HG03135 (cell line): ENCODE measurements around the gene SMAD1.
"Not testable (repeated sequence)": the region's sequence is repeated elsewhere in the genome, so short reads cannot be mapped to it uniquely, and the experiment has no call there.

Experiments used
- ATAC-seq: cut with Tn5 transposase; IDR thresholded peaks from one replicate; pipeline ENCODE4 v1.9.1; 2021; ENCODE audit warnings: mild to moderate bottlenecking, moderate library complexity; ENCODE audit not compliant: unreplicated experiment

The SMAD1 gene

DNA sequence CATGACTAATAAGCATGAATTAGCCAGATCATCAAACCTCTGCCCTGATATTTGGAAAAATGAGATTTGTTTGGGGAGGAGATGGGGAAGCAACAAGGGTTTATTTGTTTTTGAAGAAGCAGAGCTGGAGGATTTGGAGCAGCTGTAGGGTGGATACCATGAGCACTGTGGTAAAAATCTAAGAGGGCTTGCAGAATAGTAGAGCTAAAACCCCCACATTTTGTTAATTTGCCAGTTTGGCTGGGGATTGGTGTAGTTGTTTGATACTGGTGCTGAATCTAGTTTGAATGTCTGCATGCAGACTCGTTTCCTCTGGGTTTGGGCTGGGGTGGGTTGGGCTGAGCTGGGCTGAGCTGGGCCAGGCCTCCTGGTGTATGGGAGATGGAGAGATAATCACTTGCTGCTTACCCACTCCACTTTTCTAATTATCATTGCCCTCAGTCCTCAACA lies 43.7 kb downstream of the SMAD1 start:
- no peak for ATAC-seq

DNA sequence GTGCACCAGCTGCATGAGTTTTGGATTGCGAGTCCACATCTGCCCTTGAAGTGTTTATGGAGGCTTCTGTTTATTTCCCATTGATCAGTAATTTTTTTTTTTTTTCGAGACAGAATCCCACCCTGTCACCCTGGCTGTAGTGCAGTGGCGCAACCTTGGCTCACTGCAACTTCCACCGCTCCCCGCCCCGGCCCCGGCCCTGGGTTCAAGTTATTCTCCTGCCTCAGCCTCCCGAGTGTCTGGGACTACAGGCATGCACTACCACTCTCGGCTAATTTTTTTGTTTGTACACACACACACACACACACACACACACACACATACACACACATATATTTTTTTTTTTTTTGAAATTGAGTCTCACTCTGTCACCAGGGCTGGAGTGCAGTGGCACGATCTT lies 46.1 kb downstream of the SMAD1 start:
- no peak for ATAC-seq

DNA sequence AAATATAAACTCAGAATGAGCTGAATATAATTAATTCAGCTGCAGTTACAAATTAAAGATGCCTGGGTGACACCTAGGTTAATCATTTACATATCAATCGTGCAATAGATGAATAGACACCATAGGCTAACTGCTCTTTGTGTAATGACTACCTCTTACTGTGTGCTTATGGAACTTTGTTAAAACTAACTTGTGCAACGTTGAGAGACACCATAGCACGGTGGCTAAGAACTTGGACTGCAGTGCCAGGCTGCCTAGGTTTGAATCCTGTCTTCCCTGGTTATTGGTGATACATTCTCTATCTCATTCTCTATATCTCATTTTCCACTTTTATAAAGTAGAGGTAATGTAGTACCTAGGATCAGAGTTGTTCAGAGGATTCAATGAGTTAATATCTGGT lies 46.9 kb downstream of the SMAD1 start:
- ATAC-seq: no peak

DNA sequence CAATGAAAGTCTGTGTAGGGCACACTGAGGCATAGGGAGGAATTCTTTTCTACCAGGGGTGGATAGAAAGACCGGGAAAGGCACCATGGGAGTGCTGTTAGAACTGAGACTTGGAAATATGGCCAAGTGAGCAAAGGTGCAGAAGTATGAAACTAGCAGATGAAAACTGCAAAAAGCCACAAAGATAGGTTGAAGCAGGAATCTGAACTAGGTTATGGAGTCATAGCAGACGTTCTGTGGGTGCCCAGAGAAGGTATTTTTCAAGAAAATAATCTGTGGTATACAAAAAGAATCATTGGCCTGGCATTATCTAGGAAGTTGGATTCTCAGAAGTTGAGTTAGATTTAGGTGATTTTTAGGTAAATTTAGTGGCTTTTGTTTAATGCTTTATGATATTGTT lies 48.5 kb downstream of the SMAD1 start:
- no peak for ATAC-seq

- no peak for ATAC-seq
These were observed 49.0 kb downstream of the SMAD1 start for GRCh38 chr4:145530662-145531061.

DNA sequence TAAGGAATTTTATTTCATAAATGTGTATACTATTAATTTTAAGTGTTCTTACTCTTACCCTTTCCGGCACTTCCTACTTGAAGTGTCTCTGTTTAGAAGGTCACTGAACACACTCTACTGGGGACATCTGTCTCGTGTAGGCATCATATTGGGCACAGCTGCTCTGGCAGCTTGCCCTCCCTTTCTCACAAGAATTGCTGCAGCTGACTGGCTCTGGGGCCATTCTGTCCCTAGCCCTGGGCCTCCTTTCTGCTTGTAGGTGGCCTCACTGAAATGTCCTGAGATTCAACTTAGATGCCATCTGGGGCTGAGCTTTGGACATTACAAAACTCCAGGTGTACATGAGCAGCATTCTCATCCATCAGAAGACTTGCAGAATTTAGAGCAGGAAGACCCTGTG lies 49.6 kb downstream of the SMAD1 start:
- no peak for ATAC-seq

DNA sequence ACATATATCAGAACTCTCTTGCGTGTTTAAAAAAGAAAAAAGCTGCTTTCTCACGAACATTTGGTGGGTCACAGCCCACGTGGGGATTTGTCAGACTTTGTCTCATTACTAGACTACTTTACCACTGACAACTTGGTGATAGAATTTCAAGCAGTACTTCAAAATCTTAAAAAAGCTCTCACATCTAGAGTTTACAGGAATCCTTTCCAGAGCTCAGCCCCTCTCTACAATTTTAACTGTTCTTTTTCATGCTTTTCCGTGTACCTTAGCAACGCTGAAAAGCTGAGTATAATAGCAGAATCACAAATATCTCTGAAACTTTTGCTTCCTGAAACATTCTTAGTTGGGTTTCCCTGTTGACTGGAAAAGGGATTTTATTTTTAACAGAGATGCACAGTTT lies 50.2 kb downstream of the SMAD1 start:
- no peak for ATAC-seq

DNA sequence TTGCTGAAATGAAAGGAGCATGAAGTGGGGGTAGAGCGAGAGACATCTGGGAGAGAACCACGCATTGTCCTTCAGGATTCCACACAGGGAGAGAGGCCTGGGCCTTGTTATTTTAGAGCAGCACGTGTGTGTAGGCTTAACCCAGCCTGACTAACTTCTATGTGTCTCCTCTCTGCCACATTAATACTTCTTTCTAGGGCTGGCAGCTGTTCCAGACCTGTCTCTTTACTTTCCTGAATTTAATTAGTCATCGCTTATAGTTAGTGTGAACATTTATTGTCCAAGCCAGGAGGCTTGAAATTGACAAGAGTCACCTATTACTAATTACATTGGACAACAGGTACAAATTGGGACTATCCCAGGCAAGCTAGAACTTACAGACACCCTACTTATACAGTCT lies 51.3 kb downstream of the SMAD1 start:
- ATAC-seq: no peak

GRCh38 chr4:145533415-145533814 lies 51.8 kb downstream of the SMAD1 start:
- not testable (repeated sequence) for ATAC-seq

GRCh38 chr4:145533961-145534360 lies 52.3 kb downstream of the SMAD1 start:
- no peak for ATAC-seq

DNA sequence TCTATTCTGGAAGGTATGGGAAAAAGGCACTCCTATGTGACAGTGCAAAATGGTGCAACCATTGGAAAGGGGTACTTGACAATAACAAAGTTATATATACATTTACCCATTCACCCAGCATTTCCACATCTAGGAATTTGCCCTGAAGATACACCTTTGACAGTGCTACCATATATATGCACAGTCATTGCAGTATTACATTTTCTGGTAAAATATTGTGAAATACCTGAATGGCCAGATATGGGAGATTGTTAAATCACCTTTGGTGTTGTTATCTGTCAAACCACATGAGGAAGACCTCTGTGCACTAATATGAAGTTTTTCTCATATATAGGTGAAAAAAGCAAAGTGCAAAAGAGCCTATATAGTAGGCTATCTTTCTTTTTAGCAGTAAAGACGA lies 53.5 kb downstream of the SMAD1 start:
- no peak for ATAC-seq

DNA sequence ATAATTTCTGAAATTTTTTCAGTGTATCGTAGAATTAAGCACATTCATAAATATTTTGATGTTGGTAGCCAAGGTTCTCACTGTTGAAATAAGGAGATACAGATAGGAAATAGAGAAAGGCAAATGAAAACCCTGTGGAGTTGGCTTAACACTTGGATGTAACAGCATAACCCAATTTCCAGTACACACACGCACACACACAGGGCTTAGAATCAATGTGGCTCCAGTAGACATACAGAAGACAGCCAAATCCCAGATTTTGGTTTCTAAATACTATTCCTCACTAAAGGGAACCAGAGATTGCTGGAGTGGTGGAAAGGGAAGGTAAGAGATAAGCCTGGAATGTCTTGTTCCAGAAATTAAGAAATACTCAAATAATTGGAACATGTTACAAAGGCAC lies 54.4 kb downstream of the SMAD1 start:
- ATAC-seq: no peak

- ATAC-seq: no peak
These were observed 56.9 kb downstream of the SMAD1 start for GRCh38 chr4:145538596-145538995.

DNA sequence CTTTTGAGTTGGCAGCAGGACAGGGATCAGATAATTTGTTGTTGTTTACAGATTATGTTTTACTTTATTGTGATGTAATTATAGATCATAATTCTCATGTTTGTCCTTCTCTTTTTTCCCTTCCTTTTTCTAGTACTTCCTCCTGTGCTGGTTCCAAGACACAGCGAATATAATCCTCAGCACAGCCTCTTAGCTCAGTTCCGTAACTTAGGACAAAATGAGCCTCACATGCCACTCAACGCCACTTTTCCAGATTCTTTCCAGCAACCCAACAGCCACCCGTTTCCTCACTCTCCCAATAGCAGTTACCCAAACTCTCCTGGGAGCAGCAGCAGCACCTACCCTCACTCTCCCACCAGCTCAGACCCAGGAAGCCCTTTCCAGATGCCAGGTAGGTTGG lies 58.0 kb downstream of the SMAD1 start:
- ATAC-seq: no peak

GRCh38 chr4:145540235-145540634 lies 58.6 kb downstream of the SMAD1 start:
- ATAC-seq: no peak

- no peak for ATAC-seq
These were observed 59.7 kb downstream of the SMAD1 start for GRCh38 chr4:145541346-145541745.

GRCh38 chr4:145545031-145545430 lies 63.4 kb downstream of the SMAD1 start:
- no peak for ATAC-seq

- ATAC-seq: no peak
These were observed 64.0 kb downstream of the SMAD1 start for GRCh38 chr4:145545538-145546174.

- ATAC-seq: no peak
These were observed 64.7 kb downstream of the SMAD1 start for GRCh38 chr4:145546175-145546915.

DNA sequence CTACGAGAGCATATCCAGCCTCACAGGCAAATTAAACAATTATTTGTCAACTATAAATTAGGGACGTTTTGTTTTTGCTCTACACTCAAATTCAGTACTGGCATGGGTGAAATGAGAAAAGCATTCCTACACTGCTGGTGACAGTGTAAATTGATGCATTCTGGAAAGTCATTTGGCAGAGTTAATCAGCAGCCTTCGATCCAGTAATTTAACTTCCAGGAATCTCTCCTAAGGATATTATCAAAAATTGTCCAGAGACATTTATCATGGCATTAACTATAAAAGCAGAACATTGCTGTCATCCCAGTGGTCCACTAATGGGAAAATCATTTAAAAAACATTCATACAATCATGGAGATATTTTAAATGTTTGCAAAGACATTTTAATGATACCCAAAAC lies 70.0 kb downstream of the SMAD1 start:
- ATAC-seq: no peak

DNA sequence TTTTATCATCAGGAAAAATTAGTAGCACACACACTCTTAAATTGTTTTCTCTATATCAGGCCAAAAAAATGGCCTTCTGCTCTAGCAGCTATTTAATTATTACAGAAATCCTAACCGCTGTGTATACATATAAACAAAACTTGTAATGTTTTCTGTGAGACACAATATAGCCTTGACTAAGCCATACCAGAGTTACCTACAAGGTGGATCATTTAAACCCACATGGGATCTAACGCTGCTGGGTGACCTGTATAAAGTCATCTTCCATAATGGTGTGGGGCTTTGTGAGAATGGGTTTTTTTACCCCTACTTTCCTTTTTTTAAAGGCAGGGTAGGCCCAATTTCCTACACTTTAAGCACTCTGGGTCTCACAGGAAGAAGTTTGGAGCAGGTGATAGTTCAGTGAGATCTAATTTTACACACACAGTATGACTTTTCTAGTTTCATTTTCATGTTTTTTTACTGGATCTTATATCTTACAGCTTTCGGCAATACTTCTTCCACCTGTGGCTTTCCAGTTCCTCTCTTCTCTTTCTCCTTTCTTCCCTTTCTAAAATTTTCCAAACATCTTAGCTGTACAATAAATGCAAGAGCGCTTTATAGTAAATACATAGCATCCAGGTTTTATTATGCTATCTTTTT lies 70.6 kb downstream of the SMAD1 start:
- peak; percentile 80 for ATAC-seq

DNA sequence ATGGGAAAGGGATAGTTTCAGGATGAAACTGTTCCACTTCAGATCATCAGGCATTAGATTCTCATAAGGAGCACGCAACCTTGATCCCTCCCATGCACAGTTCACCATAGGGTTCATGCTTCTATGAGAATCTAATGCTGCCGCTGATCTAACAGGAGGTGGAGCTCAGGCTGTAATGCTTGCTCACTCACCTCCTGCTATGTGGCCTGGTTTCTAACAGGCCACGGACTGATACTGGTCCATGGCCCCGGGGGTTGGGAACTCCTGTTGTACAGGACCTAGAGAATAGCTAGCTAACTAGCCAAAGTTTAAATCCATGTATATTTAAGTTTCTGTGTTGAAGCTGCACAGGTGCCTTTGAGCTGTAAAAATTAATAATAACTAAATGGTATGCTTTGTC lies 71.7 kb downstream of the SMAD1 start:
- no peak for ATAC-seq
